Measurements from ENCODE around the gene SERPINA1. TPM values are rescaled to one million over a fixed set of nuclear protein-coding genes. Genes with fewer than 3 reads are reported as not detected.
A peak's percentile ranks its signal among the peaks of the same experiment; 100 is the strongest.

The SERPINA1 gene
- total and polyA plus RNA-seq, 2 of the 13 experiments (the other 11 are each of a cell fraction or from before 2014, with no cell fraction given): 3,266 to 11,015 TPM

GRCh38 chr14:94424371-94424770, 36.0 kb upstream of the SERPINA1 start:
- TF ChIP-seq ZNF101 (CRISPR knock-in tag; IDR thresholded peaks at IDR 0.05; ENCODE audit: borderline replicate concordance, low read depth) (no peak), SP2 (CRISPR knock-in tag; IDR thresholded peaks at IDR 0.05) (no peak), MAFF (IDR thresholded peaks at IDR 0.05; ENCODE audit: low read depth, low read length) (peak; percentile 60), MAFK (conservative IDR thresholded peaks at IDR 0.05 in 1 of 2, IDR thresholded peaks at IDR 0.05 in 1 of 2; ENCODE audit: low read length in 2 of 2) (peak; percentile 77 to 81), ZBTB10 (CRISPR knock-in tag; IDR thresholded peaks at IDR 0.05; ENCODE audit: borderline replicate concordance) (no peak)
- no peak for ATAC-seq
- H3K4me2 ChIP-seq (ENCODE audit: low read depth, low read length): no peak overlapping the region
- H3K4me1 ChIP-seq (ENCODE audit: insufficient read depth, low read length): peaks cover 39% of the 10 kb centered on the region
- H3K79me2 ChIP-seq (ENCODE audit: insufficient read depth, low read length): no peaks in the 10 kb centered on the region
- intact Hi-C loops (cut with micrococcal nuclease; ENCODE audit: unreplicated experiment) (loop anchor here (5.0 kb wide), 1 partner anchor 258 kb away; no protein-coding TSS in a partner anchor), in situ Hi-C loops (cut with HindIII; ENCODE audit: extremely low pct_ligation_motif_present, low pct_unique_long_range_greater_than_20kb) (loop anchor here (10.0 kb wide), 1 partner anchor 260 kb away; no protein-coding TSS in a partner anchor)
- ChIA-PET CTCF (ENCODE audit: low intra/inter-chr PET ratio, low total read pairs) (interaction anchor here (1.3 to 2.4 kb wide), 2 partner anchors 62 to 112 kb away, joined by 6 to 18 read pairs; no protein-coding TSS in a partner anchor), POLR2A (no interaction called here)
- no peak for DNase-seq (ENCODE audit: low spot score)
- no peak overlapping the region for H3K9ac ChIP-seq (ENCODE audit: insufficient read depth, low read depth, low read length)
- no peak overlapping the region for H3K27ac ChIP-seq (ENCODE audit: extremely low read length, insufficient read depth, low read length)
- no TSS peak for BruUV-seq (replicated peaks)
- no peaks in the 10 kb centered on the region for H3K27me3 ChIP-seq (ENCODE audit: control insufficient read depth in 1 of 2, insufficient read depth in 2 of 2, low read length in 2 of 2)
- H3K36me3 ChIP-seq (replicated peaks in 1 of 2; ENCODE audit: control insufficient read depth in 1 of 2, insufficient read depth in 2 of 2, low read length in 2 of 2): no peaks in the 10 kb centered on the region
- no peak for FAIRE-seq
- WGBS (ENCODE audit: low lambda C conversion rate): 33% methylated on average over 3 of the region's 3 CpGs
- no peak overlapping the region for H2AFZ ChIP-seq (ENCODE audit: low read length)
- H3K9me3 ChIP-seq (ENCODE audit: low read length): no peaks in the 10 kb centered on the region
- H4K20me1 ChIP-seq (ENCODE audit: insufficient read depth, low read length): no peaks in the 10 kb centered on the region
- H3K4me3 ChIP-seq (replicated peaks in 1 of 3; ENCODE audit: insufficient read depth in 1 of 3, low read depth in 2 of 3, low read length in 3 of 3): no peak overlapping the region
